ENCODE data around the gene PRAME.

DNA sequence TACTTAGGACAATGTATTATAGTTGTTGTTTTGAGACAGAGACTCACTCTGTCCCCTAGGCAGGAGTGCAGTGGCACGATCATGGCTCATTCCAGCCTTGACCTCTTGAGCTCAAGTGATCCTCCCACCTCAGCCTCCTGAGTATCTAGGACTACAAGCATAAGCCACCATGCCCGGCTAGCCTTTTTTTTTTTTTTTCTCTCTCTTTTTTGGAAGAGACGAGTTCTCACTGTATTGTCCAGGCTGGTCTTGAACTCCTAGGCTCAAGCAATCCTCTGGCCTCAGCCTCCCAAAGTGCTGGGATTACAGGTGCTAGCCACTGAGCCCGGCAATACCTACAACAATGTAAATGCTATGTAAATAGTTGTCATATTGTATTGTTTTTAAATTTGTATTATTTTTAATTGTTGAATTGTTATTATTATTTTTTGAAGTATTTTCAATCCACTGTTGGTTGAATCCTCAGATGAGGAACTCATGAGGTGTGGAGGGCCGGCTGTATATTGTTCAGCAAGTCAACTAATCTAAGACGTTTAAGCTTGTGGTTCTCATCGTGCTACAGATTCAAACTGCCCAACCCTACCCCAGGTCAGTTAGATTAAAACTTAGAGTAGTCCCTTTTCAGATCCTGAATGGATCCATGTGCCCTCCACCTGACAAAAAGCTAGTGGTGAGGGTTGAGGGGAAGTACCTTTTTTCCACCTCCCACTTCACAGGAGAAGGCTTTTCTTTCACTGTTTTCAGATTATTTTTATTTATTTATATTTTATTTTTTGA, 27.1 kb downstream of the PRAME start:
- TF ChIP-seq EZH2 (IDR thresholded peaks at IDR 0.05; ENCODE audit: borderline replicate concordance): no peak
- TF ChIP-seq, protein P1, sequence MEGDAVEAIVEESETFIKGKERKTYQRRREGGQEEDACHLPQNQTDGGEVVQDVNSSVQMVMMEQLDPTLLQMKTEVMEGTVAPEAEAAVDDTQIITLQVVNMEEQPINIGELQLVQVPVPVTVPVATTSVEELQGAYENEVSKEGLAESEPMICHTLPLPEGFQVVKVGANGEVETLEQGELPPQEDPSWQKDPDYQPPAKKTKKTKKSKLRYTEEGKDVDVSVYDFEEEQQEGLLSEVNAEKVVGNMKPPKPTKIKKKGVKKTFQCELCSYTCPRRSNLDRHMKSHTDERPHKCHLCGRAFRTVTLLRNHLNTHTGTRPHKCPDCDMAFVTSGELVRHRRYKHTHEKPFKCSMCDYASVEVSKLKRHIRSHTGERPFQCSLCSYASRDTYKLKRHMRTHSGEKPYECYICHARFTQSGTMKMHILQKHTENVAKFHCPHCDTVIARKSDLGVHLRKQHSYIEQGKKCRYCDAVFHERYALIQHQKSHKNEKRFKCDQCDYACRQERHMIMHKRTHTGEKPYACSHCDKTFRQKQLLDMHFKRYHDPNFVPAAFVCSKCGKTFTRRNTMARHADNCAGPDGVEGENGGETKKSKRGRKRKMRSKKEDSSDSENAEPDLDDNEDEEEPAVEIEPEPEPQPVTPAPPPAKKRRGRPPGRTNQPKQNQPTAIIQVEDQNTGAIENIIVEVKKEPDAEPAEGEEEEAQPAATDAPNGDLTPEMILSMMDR (IDR thresholded peaks at IDR 0.05; ENCODE audit: poor library complexity): no peak

Measured in hepatocyte (in vitro differentiated cells).